Neuronal stem cell (in vitro differentiated cells): ENCODE measurements around the gene SMAD6.

Experiments used
- DNase-seq: peaks from one replicate; pipeline ENCODE4 v3.0.0-alpha.2; 2013; ENCODE audit warnings: low spot score
- H2AFZ ChIP-seq: one replicate; pipeline ENCODE4 v1.6.1; 2013; ENCODE audit warnings: mild to moderate bottlenecking, low read length, inconsistent platforms
- H2AK5ac ChIP-seq: 2 replicates; pipeline ENCODE4 v1.6.1; 2013; ENCODE audit warnings: low read depth, mild to moderate bottlenecking, inconsistent platforms, low read length, moderate library complexity, mixed read lengths
- H2BK120ac ChIP-seq: 2 replicates; pipeline ENCODE4 v1.6.1; 2013; ENCODE audit warnings: low read depth, mild to moderate bottlenecking, inconsistent platforms, low read length, moderate library complexity, mixed read lengths
- H2BK12ac ChIP-seq: one replicate; pipeline ENCODE4 v1.6.1; 2013; ENCODE audit warnings: low read length, inconsistent platforms
- H2BK15ac ChIP-seq: 2 replicates; pipeline ENCODE4 v1.6.1; 2013; ENCODE audit warnings: mild to moderate bottlenecking, low read length, inconsistent platforms, mixed read lengths
- H2BK5ac ChIP-seq: one replicate; pipeline ENCODE4 v1.6.1; 2013; ENCODE audit warnings: inconsistent platforms, mild to moderate bottlenecking, low read length, moderate library complexity
- H3K14ac ChIP-seq: one replicate; pipeline ENCODE4 v1.6.1; 2013; ENCODE audit warnings: low read length, inconsistent platforms
- H3K18ac ChIP-seq: 2 replicates; pipeline ENCODE4 v1.6.1; 2013; ENCODE audit warnings: low read length, inconsistent platforms
- H3K23ac ChIP-seq: 2 replicates; pipeline ENCODE4 v1.6.1; 2013; ENCODE audit warnings: low read depth, mild to moderate bottlenecking, mixed read lengths, low read length, inconsistent platforms; ENCODE audit not compliant: poor library complexity
- H3K27ac ChIP-seq: replicated peaks from 3 replicates; pipeline ENCODE4 v1.5.1; 2013; ENCODE audit warnings: low read length, inconsistent platforms
- H3K27me3 ChIP-seq, 3 experiments: 2 replicates each; pipeline ENCODE4 v1.6.1; 2013; ENCODE audit warnings: low read length in 3 of 3, mild to moderate bottlenecking in 2 of 3, inconsistent platforms in 1 of 3, low read depth in 1 of 3, mixed read lengths in 1 of 3, moderate library complexity in 1 of 3; ENCODE audit not compliant: control insufficient read depth in 3 of 3, insufficient read depth in 3 of 3
- H3K36me3 ChIP-seq, 2 donors: replicated peaks in 1 of 2; 2 replicates each; pipeline ENCODE4 v1.6.1; 2013; ENCODE audit warnings: low read length in 2 of 2; ENCODE audit not compliant: control insufficient read depth in 2 of 2, insufficient read depth in 2 of 2
- H3K4ac ChIP-seq: 2 replicates; pipeline ENCODE4 v1.6.1; 2013; ENCODE audit warnings: inconsistent platforms, mild to moderate bottlenecking, low read length, moderate library complexity
- H3K4me1 ChIP-seq, 2 donors: 1 replicate in 1 of 2; 2 replicates in 1 of 2; pipeline ENCODE4 v1.6.1; 2013; ENCODE audit warnings: low read length in 2 of 2, low read depth in 1 of 2; ENCODE audit not compliant: control insufficient read depth in 2 of 2, insufficient read depth in 1 of 2
- H3K4me2 ChIP-seq: one replicate; pipeline ENCODE4 v1.6.1; 2013; ENCODE audit warnings: mild to moderate bottlenecking, low read length, inconsistent platforms; ENCODE audit not compliant: insufficient read depth, poor library complexity, severe bottlenecking
- H3K4me3 ChIP-seq, 2 donors: 2 replicates each; pipeline ENCODE4 v1.5.1; 2013; ENCODE audit warnings: low read length in 2 of 2, mild to moderate bottlenecking in 2 of 2, inconsistent platforms in 1 of 2, moderate library complexity in 1 of 2
- H3K79me1 ChIP-seq: one replicate; pipeline ENCODE4 v1.6.1; 2013; ENCODE audit warnings: low read depth, mild to moderate bottlenecking, inconsistent platforms, low read length, moderate library complexity
- H3K9ac ChIP-seq: one replicate; pipeline ENCODE4 v1.6.1; 2013; ENCODE audit warnings: mild to moderate bottlenecking, low read depth, low read length, inconsistent platforms; ENCODE audit not compliant: poor library complexity
- H3K9me3 ChIP-seq, 2 donors: replicated peaks in 1 of 2; 2 replicates each; pipeline versions ENCODE3 to v1.6.1; 2013; ENCODE audit warnings: low read length in 2 of 2, mild to moderate bottlenecking in 2 of 2, inconsistent platforms in 1 of 2, low read depth in 1 of 2, mixed read lengths in 1 of 2, moderate library complexity in 1 of 2; ENCODE audit not compliant: control insufficient read depth in 2 of 2, insufficient read depth in 1 of 2
- H4K8ac ChIP-seq: one replicate; pipeline ENCODE4 v1.6.1; 2013; ENCODE audit warnings: low read depth, mild to moderate bottlenecking, inconsistent platforms, low read length, moderate library complexity
- H4K91ac ChIP-seq: one replicate; pipeline ENCODE4 v1.6.1; 2013; ENCODE audit warnings: low read length, low read depth, mild to moderate bottlenecking, inconsistent platforms; ENCODE audit not compliant: poor library complexity
- WGBS, 2 donors: extraction: QIAGEN DNeasy Blood & Tissue Kit; methylation state at CpG; one replicate each; pipeline ENCODE4 v1.1.7; 2013; ENCODE audit warnings: missing lambda C conversion rate in 2 of 2, mixed read lengths in 1 of 2; ENCODE audit not compliant: insufficient read length in 2 of 2, insufficient replicate concordance in 1 of 2; ENCODE audit errors: extremely low coverage in 2 of 2; 5-methylcytosine and 5-hydroxymethylcytosine counted together

Gene SMAD6

DNA sequence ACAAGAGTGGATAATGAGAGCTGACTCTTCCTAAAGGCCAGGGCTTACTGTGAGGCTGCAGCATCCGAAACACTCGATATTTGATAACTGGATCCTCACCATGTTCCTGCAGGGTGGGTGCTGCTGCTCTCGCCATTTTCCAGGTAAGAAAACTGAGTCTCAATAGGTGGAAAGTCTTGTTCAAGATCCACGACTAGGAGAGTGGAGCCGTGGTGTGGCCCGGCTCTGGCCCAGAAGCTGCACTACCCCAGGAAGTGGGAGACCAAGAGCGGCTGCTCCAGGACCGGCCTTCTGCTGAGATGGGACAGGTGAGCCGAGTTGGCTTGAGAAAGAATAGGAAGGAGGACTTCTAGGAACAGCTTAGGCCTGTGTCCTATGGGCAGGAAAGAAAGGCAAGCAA, 121.6 kb downstream of the SMAD6 start:
- no peak overlapping the region for H3K9ac ChIP-seq
- no peak overlapping the region for H2AFZ ChIP-seq
- no peak overlapping the region for H2BK120ac ChIP-seq
- no peak overlapping the region for H2AK5ac ChIP-seq
- no peak overlapping the region for H4K8ac ChIP-seq
- no peak for DNase-seq
- H3K4me3 ChIP-seq = no peak overlapping the region
- no peak overlapping the region for H2BK12ac ChIP-seq
- no peak overlapping the region for H2BK5ac ChIP-seq
- H3K18ac ChIP-seq = no peak overlapping the region
- H3K27ac ChIP-seq = no peak overlapping the region
- no peaks in the 10 kb centered on the region for H3K9me3 ChIP-seq
- peaks cover 0 to 10% (median 0%) of the 10 kb centered on the region in 3 experiments for H3K27me3 ChIP-seq
- no peak overlapping the region for H3K23ac ChIP-seq
- no peak overlapping the region for H3K4ac ChIP-seq
- no peaks in the 10 kb centered on the region for H3K36me3 ChIP-seq
- no peaks in the 10 kb centered on the region for H3K79me1 ChIP-seq
- H4K91ac ChIP-seq = no peak overlapping the region
- WGBS, 2 donors = no CpG with 5 or more reads among the region's 9 CpGs
- H3K4me2 ChIP-seq = no peak overlapping the region
- H2BK15ac ChIP-seq = no peak overlapping the region
- H3K14ac ChIP-seq = no peak overlapping the region
- peaks cover 4 to 13% of the 10 kb centered on the region in 2 donors for H3K4me1 ChIP-seq

DNA sequence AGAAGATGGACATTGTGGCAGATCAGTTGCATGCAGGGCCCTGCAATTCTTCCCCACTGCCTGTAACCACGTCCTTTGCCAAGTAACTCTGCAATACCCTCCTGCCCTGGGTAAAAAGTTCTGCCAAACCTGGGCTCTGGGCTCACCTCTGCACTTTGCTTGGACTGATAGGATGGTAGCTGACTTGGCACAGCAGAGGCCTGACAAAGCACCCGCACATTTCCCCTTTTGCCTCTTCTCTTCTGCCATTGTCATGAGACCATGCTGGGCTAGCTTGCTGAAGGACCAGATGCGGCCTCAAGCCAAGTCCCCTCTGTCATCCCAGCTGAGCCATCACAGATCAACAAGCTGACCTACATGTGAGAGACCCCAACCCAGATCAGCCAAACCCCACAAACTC, 122.4 kb downstream of the SMAD6 start:
- H3K9me3 ChIP-seq = no peaks in the 10 kb centered on the region
- H3K27me3 ChIP-seq = peaks cover 0 to 10% (median 0%) of the 10 kb centered on the region in 3 experiments
- no peak overlapping the region for H3K18ac ChIP-seq
- no peaks in the 10 kb centered on the region for H3K79me1 ChIP-seq
- no peaks in the 10 kb centered on the region for H3K36me3 ChIP-seq
- H2AFZ ChIP-seq = no peak overlapping the region
- H2BK12ac ChIP-seq = no peak overlapping the region
- no peak overlapping the region for H4K8ac ChIP-seq
- H3K4me1 ChIP-seq = peaks cover 4 to 13% of the 10 kb centered on the region in 2 donors
- no peak overlapping the region for H3K4ac ChIP-seq
- H3K9ac ChIP-seq = no peak overlapping the region
- no peak overlapping the region for H3K23ac ChIP-seq
- no peak overlapping the region for H2BK15ac ChIP-seq
- H3K4me2 ChIP-seq = no peak overlapping the region
- H2AK5ac ChIP-seq = no peak overlapping the region
- no CpG with 5 or more reads among the region's 3 CpGs for WGBS, 2 donors
- no peak overlapping the region for H3K14ac ChIP-seq
- no peak overlapping the region for H2BK120ac ChIP-seq
- no peak overlapping the region for H3K4me3 ChIP-seq
- no peak for DNase-seq
- no peak overlapping the region for H3K27ac ChIP-seq
- H2BK5ac ChIP-seq = peak overlapping the region; percentile 31
- H4K91ac ChIP-seq = no peak overlapping the region

DNA sequence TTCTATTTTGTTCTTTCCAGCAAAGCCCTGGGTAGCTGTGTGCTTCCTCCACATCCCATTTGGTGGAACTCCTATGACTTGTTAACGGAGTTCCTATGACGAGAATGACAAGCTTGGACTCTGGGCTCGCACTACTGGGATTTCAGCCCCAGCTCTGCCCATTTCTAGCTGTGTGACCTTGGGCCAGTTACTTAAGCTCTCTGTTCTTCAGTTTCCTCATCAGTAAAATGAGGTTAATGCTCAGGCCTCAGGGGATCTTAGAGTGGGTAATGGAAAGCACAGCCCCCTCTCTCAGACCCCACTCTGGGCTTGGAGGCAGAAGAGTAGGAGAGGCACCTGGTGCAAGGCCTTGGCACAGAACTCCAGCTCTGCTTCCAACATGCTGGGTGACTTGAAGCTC, 123.1 kb downstream of the SMAD6 start:
- no peaks in the 10 kb centered on the region for H3K9me3 ChIP-seq
- H3K27me3 ChIP-seq = peaks cover 0 to 10% (median 0%) of the 10 kb centered on the region in 3 experiments
- no peak overlapping the region for H2AFZ ChIP-seq
- H3K14ac ChIP-seq = no peak overlapping the region
- H2BK120ac ChIP-seq = no peak overlapping the region
- H4K91ac ChIP-seq = no peak overlapping the region
- no peak overlapping the region for H3K4me3 ChIP-seq
- H4K8ac ChIP-seq = no peak overlapping the region
- H3K79me1 ChIP-seq = no peaks in the 10 kb centered on the region
- H3K4me2 ChIP-seq = no peak overlapping the region
- H3K4ac ChIP-seq = no peak overlapping the region
- no peak overlapping the region for H2AK5ac ChIP-seq
- no peak for DNase-seq
- no peak overlapping the region for H3K18ac ChIP-seq
- no peak overlapping the region for H3K23ac ChIP-seq
- no peak overlapping the region for H2BK15ac ChIP-seq
- no CpG with 5 or more reads among the region's 3 CpGs for WGBS, 2 donors
- no peak overlapping the region for H2BK12ac ChIP-seq
- H2BK5ac ChIP-seq = no peak overlapping the region
- no peaks in the 10 kb centered on the region for H3K36me3 ChIP-seq
- no peak overlapping the region for H3K27ac ChIP-seq
- peaks cover 4 to 13% of the 10 kb centered on the region in 2 donors for H3K4me1 ChIP-seq
- no peak overlapping the region for H3K9ac ChIP-seq

DNA sequence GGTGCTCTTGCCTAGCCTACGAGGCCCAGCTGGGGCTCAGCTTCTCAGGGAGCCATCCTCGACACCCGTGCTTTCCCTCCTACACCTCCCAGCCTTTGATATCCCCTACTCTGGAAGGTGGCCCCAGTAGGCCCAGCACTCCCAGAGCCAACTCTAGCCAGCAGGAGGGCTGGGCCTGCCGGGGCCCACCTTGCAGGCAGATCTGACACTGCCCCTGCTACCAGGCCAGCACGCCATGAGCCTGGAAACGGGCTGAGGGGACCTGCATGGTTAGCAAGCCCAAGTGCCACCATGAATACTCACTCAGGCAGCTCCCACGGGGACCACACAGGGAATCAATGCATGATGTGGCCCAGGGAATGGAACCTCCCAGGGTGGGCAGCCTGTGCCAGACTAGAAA, 123.7 kb downstream of the SMAD6 start:
- no peak overlapping the region for H3K23ac ChIP-seq
- no peak for DNase-seq
- peaks cover 4 to 13% of the 10 kb centered on the region in 2 donors for H3K4me1 ChIP-seq
- H3K14ac ChIP-seq = peak overlapping the region; percentile 64
- H3K9me3 ChIP-seq = no peaks in the 10 kb centered on the region
- no peak overlapping the region for H2BK12ac ChIP-seq
- peak overlapping the region; percentile 42 for H2AK5ac ChIP-seq
- no peak overlapping the region for H3K4ac ChIP-seq
- H3K27ac ChIP-seq = no peak overlapping the region
- H4K91ac ChIP-seq = no peak overlapping the region
- peak overlapping the region; percentile 65 for H2BK15ac ChIP-seq
- H2BK120ac ChIP-seq = peak overlapping the region; percentile 30
- peaks cover 0 to 8% (median 0%) of the 10 kb centered on the region in 3 experiments for H3K27me3 ChIP-seq
- H3K18ac ChIP-seq = peak overlapping the region; percentile 60
- no peak overlapping the region for H3K4me2 ChIP-seq
- H4K8ac ChIP-seq = no peak overlapping the region
- H3K36me3 ChIP-seq = no peaks in the 10 kb centered on the region
- no peak overlapping the region for H2AFZ ChIP-seq
- no CpG with 5 or more reads among the region's 7 CpGs for WGBS, 2 donors
- no peaks in the 10 kb centered on the region for H3K79me1 ChIP-seq
- H2BK5ac ChIP-seq = no peak overlapping the region
- no peak overlapping the region for H3K9ac ChIP-seq
- no peak overlapping the region for H3K4me3 ChIP-seq
